SK-N-SH (cell line): Measurements from ENCODE around the gene AK5. TPM values are rescaled to one million over a fixed set of nuclear protein-coding genes. Genes with fewer than 3 reads are reported as not detected.

Experiments used
- EP300 ChIP-seq, 2 experiments: IDR thresholded peaks; 2 replicates each; pipeline versions ENCODE4 v1.4.0 to v1.6.1; 2012; ENCODE audit warnings: borderline replicate concordance in 1 of 2, low read depth in 1 of 2, low read length in 1 of 2
- FOXJ3 ChIP-seq: sonication (generic); formaldehyde crosslinking; IDR thresholded peaks from 2 replicates; pipeline ENCODE4 v1.5.1; 2020; ENCODE audit warnings: mild to moderate bottlenecking, missing genetic modification reagents
- FOXM1 ChIP-seq: IDR thresholded peaks from 2 replicates; pipeline ENCODE4 v1.4.0; 2012; ENCODE audit warnings: low read depth, mild to moderate bottlenecking
- GATA2 ChIP-seq: sonication (generic); formaldehyde crosslinking; IDR thresholded peaks from 2 replicates; pipeline ENCODE4 v1.5.0; 2020; ENCODE audit warnings: mild to moderate bottlenecking, missing genetic modification reagents
- MEF2A ChIP-seq: IDR thresholded peaks from 2 replicates; pipeline ENCODE4 v1.4.0; 2012; ENCODE audit warnings: low read depth, borderline replicate concordance
- MXI1 ChIP-seq: IDR thresholded peaks from 2 replicates; pipeline ENCODE4 v1.6.1; 2012; ENCODE audit warnings: mild to moderate bottlenecking, low read depth, low read length, improper control_type of control experiment
- NFIC ChIP-seq: IDR thresholded peaks from 2 replicates; pipeline ENCODE4 v1.4.0; 2012; ENCODE audit warnings: borderline replicate concordance
- SMC3 ChIP-seq: IDR thresholded peaks from 2 replicates; pipeline ENCODE4 v1.6.1; 2012; ENCODE audit warnings: low read depth, low read length, improper control_type of control experiment
- TCF12 ChIP-seq: IDR thresholded peaks from 2 replicates; pipeline ENCODE4 v1.4.0; 2012
- polyA plus RNA-seq, 3 experiments: library from polyadenylated mRNA; depleted of rRNA; stranded (reverse); fragments of >200 nt; gene quantifications; 2 replicates each; pipeline ENCODE4 v1.2.3, GENCODE V29; 2012
- TF ChIP-seq, protein P1 (sequence below): fragments of 200-600 bp; sonication (generic); IDR thresholded peaks from 2 replicates; pipeline ENCODE4 v1.6.1; 2017; ENCODE audit warnings: antibody characterized with exemption, mild to moderate bottlenecking, moderate library complexity
- TF ChIP-seq, protein P2 (sequence below): IDR thresholded peaks from 2 replicates; pipeline ENCODE4; 2012
- TF ChIP-seq, protein P3 (sequence below): fragments of 150-350 bp; IDR thresholded peaks from 2 replicates; pipeline ENCODE4 v1.6.1; 2017; ENCODE audit warnings: antibody characterized with exemption, low read length, low read depth, borderline replicate concordance
- TF ChIP-seq, protein P4 (sequence below): fragments of 150-350 bp; IDR thresholded peaks from 2 replicates; pipeline ENCODE4 v1.6.1; 2016; ENCODE audit warnings: mild to moderate bottlenecking, low read depth, low read length
- TF ChIP-seq, protein P5 (sequence below): IDR thresholded peaks from 2 replicates; pipeline ENCODE4 v1.4.0; 2012; ENCODE audit warnings: low read depth, borderline replicate concordance

The AK5 gene
- polyA plus RNA-seq, 1 of the 3 experiments (the other 2 are of a cell fraction) = 22.9 TPM

DNA sequence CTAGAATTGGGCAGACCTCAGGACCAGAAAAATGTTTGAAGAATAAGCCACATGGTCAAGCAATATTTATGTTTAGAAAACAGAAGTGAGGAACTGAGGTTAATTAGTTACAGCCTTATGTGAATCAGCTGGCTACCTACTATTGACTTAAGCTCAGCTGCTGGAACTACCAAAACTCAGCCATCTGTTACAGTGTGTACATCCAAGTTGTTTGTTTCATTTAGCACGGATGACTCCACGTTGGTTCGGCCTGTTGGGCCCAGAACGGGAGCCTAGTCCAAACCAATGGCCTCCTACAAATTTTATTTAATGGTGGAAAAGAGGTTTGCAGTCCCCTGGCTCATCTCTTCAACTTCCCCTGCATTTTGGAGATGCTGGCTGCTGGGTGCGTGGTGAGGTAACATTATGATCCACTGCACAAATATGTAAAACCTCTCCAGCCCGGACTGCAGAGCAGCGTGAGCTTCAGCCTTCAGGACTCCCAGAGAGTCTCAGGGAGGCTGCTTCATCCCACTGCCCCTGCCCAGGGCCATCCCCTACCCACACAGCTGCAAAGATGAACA is 257.2 kb downstream of the AK5 start (continued):
- no peak for TF ChIP-seq SMC3
- peak; percentile 52; the same call in 1 of the 2 replicates for TF ChIP-seq TCF12
- no peak for TF ChIP-seq MXI1
- peak in 1 of 2 experiments; percentile 56; a peak in 1 of 4 replicates for TF ChIP-seq EP300 (IDR thresholded peaks at IDR 0.05; ENCODE audit: borderline replicate concordance in 1 of 2, low read depth in 1 of 2, low read length in 1 of 2)
- TF ChIP-seq, protein P1, sequence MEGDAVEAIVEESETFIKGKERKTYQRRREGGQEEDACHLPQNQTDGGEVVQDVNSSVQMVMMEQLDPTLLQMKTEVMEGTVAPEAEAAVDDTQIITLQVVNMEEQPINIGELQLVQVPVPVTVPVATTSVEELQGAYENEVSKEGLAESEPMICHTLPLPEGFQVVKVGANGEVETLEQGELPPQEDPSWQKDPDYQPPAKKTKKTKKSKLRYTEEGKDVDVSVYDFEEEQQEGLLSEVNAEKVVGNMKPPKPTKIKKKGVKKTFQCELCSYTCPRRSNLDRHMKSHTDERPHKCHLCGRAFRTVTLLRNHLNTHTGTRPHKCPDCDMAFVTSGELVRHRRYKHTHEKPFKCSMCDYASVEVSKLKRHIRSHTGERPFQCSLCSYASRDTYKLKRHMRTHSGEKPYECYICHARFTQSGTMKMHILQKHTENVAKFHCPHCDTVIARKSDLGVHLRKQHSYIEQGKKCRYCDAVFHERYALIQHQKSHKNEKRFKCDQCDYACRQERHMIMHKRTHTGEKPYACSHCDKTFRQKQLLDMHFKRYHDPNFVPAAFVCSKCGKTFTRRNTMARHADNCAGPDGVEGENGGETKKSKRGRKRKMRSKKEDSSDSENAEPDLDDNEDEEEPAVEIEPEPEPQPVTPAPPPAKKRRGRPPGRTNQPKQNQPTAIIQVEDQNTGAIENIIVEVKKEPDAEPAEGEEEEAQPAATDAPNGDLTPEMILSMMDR = no peak
- TF ChIP-seq FOXM1 = no peak
- TF ChIP-seq, protein P2, sequence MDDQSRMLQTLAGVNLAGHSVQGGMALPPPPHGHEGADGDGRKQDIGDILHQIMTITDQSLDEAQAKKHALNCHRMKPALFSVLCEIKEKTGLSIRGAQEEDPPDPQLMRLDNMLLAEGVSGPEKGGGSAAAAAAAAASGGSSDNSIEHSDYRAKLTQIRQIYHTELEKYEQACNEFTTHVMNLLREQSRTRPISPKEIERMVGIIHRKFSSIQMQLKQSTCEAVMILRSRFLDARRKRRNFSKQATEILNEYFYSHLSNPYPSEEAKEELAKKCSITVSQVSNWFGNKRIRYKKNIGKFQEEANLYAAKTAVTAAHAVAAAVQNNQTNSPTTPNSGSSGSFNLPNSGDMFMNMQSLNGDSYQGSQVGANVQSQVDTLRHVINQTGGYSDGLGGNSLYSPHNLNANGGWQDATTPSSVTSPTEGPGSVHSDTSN = peak; percentile 8; the same call in 1 of the 2 replicates
- TF ChIP-seq, protein P3, sequence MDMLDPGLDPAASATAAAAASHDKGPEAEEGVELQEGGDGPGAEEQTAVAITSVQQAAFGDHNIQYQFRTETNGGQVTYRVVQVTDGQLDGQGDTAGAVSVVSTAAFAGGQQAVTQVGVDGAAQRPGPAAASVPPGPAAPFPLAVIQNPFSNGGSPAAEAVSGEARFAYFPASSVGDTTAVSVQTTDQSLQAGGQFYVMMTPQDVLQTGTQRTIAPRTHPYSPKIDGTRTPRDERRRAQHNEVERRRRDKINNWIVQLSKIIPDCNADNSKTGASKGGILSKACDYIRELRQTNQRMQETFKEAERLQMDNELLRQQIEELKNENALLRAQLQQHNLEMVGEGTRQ = no peak
- no peak for TF ChIP-seq GATA2 (CRISPR knock-in tag)
- TF ChIP-seq NFIC = 0 out of 2 replicates have a peak, but pooled peaks have one; percentile 55
- TF ChIP-seq, protein P4, sequence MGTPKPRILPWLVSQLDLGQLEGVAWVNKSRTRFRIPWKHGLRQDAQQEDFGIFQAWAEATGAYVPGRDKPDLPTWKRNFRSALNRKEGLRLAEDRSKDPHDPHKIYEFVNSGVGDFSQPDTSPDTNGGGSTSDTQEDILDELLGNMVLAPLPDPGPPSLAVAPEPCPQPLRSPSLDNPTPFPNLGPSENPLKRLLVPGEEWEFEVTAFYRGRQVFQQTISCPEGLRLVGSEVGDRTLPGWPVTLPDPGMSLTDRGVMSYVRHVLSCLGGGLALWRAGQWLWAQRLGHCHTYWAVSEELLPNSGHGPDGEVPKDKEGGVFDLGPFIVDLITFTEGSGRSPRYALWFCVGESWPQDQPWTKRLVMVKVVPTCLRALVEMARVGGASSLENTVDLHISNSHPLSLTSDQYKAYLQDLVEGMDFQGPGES = no peak
- no peak for TF ChIP-seq MEF2A
- TF ChIP-seq FOXJ3 (CRISPR knock-in tag) = no peak
- TF ChIP-seq, protein P5, sequence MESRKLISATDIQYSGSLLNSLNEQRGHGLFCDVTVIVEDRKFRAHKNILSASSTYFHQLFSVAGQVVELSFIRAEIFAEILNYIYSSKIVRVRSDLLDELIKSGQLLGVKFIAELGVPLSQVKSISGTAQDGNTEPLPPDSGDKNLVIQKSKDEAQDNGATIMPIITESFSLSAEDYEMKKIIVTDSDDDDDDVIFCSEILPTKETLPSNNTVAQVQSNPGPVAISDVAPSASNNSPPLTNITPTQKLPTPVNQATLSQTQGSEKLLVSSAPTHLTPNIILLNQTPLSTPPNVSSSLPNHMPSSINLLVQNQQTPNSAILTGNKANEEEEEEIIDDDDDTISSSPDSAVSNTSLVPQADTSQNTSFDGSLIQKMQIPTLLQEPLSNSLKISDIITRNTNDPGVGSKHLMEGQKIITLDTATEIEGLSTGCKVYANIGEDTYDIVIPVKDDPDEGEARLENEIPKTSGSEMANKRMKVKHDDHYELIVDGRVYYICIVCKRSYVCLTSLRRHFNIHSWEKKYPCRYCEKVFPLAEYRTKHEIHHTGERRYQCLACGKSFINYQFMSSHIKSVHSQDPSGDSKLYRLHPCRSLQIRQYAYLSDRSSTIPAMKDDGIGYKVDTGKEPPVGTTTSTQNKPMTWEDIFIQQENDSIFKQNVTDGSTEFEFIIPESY = no peak
- TF ChIP-seq, all 33 proteins: peak for 11
